Measurements from ENCODE around the gene DMAC2. TPM values are rescaled to one million over a fixed set of nuclear protein-coding genes. Genes with fewer than 3 reads are reported as not detected.
A peak's percentile ranks its signal among the peaks of the same experiment; 100 is the strongest.

The DMAC2 gene
- polyA plus RNA-seq, 1 donor from 2014 or later: 59.8 TPM

DNA sequence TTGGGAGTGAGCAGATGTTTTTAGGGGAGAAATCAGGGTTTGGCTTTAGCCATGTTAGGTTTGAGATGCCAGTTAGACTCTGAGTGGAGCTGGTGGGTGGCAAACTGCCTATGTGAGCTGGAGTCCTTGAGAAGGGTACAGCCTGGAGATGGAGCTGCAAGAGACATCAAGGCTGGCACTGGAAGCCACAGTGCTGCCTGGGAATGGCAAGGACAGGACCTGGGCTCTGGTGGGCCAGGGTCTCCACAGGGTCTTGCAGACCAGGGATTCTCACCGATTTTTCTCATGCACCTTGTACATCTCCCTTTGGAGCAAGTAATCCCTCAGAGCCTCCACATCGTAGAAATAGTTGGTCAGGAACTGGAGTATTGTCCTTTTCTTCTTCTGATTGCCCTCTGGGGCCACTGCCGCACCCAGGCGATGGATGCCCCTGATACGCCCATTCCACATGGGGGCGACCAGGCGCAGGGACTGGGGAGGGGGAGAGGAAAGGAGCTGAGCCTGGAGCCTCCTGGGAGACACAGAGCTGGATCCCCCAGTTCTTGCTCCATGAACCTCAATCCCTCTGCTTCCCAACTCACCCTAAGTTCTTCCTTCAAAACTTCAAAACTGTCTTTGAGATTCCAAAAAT is 1.7 kb downstream of the DMAC2 start:
- Histone ChIP-seq H3K36me3 (ENCODE audit: insufficient read depth, low read length) (no peaks in the 10 kb centered on the region), H3K27ac (ENCODE audit: low read length) (no peak overlapping the region), H2AFZ (ENCODE audit: low read depth, low read length) (no peak overlapping the region), H3K9me3 (ENCODE audit: low read length) (no peaks in the 10 kb centered on the region), H3K4me3 (ENCODE audit: low read length) (peak overlapping the region; percentile 75), H3K9ac (ENCODE audit: low read length) (no peak overlapping the region), H4K20me1 (ENCODE audit: insufficient read depth) (no peaks in the 10 kb centered on the region), H3K79me2 (replicated peaks; ENCODE audit: insufficient read depth, low read length) (peaks cover 9% of the 10 kb centered on the region), H3F3A (ENCODE audit: insufficient read depth, low read length, poor library complexity, severe bottlenecking) (no peaks in the 10 kb centered on the region), H3K4me2 (ENCODE audit: low read length) (no peak overlapping the region), H3K9me2 (ENCODE audit: insufficient read depth, low read length) (no peaks in the 10 kb centered on the region), H3K27me3 (ENCODE audit: insufficient read depth, low read depth, low read length) (no peaks in the 10 kb centered on the region)
- TF ChIP-seq SMC3 (conservative IDR thresholded peaks at IDR 0.05; ENCODE audit: poor library complexity) (no peak), RAD21 (conservative IDR thresholded peaks at IDR 0.05) (no peak), TAF1 (IDR thresholded peaks at IDR 0.05; ENCODE audit: low read depth) (no peak), MXI1 (conservative IDR thresholded peaks at IDR 0.05; ENCODE audit: poor library complexity, severe bottlenecking) (no peak), EP300 (conservative IDR thresholded peaks at IDR 0.05; ENCODE audit: poor library complexity, severe bottlenecking) (no peak), EZH2 (IDR thresholded peaks at IDR 0.05; ENCODE audit: borderline replicate concordance, insufficient read depth, low read length, poor library complexity, severe bottlenecking) (no peak), POLR2AphosphoS5 (IDR thresholded peaks at IDR 0.05) (no peak)
- TF ChIP-seq, protein P1, sequence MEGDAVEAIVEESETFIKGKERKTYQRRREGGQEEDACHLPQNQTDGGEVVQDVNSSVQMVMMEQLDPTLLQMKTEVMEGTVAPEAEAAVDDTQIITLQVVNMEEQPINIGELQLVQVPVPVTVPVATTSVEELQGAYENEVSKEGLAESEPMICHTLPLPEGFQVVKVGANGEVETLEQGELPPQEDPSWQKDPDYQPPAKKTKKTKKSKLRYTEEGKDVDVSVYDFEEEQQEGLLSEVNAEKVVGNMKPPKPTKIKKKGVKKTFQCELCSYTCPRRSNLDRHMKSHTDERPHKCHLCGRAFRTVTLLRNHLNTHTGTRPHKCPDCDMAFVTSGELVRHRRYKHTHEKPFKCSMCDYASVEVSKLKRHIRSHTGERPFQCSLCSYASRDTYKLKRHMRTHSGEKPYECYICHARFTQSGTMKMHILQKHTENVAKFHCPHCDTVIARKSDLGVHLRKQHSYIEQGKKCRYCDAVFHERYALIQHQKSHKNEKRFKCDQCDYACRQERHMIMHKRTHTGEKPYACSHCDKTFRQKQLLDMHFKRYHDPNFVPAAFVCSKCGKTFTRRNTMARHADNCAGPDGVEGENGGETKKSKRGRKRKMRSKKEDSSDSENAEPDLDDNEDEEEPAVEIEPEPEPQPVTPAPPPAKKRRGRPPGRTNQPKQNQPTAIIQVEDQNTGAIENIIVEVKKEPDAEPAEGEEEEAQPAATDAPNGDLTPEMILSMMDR (IDR thresholded peaks at IDR 0.05; ENCODE audit: poor library complexity, severe bottlenecking): no peak
- TF ChIP-seq, protein P2, sequence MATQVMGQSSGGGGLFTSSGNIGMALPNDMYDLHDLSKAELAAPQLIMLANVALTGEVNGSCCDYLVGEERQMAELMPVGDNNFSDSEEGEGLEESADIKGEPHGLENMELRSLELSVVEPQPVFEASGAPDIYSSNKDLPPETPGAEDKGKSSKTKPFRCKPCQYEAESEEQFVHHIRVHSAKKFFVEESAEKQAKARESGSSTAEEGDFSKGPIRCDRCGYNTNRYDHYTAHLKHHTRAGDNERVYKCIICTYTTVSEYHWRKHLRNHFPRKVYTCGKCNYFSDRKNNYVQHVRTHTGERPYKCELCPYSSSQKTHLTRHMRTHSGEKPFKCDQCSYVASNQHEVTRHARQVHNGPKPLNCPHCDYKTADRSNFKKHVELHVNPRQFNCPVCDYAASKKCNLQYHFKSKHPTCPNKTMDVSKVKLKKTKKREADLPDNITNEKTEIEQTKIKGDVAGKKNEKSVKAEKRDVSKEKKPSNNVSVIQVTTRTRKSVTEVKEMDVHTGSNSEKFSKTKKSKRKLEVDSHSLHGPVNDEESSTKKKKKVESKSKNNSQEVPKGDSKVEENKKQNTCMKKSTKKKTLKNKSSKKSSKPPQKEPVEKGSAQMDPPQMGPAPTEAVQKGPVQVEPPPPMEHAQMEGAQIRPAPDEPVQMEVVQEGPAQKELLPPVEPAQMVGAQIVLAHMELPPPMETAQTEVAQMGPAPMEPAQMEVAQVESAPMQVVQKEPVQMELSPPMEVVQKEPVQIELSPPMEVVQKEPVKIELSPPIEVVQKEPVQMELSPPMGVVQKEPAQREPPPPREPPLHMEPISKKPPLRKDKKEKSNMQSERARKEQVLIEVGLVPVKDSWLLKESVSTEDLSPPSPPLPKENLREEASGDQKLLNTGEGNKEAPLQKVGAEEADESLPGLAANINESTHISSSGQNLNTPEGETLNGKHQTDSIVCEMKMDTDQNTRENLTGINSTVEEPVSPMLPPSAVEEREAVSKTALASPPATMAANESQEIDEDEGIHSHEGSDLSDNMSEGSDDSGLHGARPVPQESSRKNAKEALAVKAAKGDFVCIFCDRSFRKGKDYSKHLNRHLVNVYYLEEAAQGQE (IDR thresholded peaks at IDR 0.05; ENCODE audit: borderline replicate concordance): no peak

DNA sequence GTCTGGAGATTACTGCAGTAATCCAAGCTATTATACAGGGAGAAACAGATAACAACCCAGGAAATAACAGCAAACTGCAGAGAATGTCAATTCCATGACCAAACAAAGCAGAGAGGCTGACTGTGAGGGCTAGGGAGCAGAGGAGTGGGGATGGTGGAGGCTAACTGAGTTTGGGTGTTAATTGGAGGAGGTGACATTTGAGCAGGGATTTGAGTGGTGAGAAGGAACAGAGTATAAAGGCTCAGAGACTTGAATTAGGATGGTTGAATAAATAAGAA is 3.1 kb downstream of the DMAC2 start:
- Histone ChIP-seq H3K27me3 (ENCODE audit: insufficient read depth, low read depth, low read length) (no peaks in the 10 kb centered on the region), H4K20me1 (ENCODE audit: insufficient read depth) (no peaks in the 10 kb centered on the region)
- TF ChIP-seq POLR2AphosphoS5 (IDR thresholded peaks at IDR 0.05): no peak
- no peak for TF ChIP-seq EP300 (conservative IDR thresholded peaks at IDR 0.05; ENCODE audit: poor library complexity, severe bottlenecking)
- TF ChIP-seq TAF1 (IDR thresholded peaks at IDR 0.05; ENCODE audit: low read depth): no peak
- no peak for TF ChIP-seq SMC3 (conservative IDR thresholded peaks at IDR 0.05; ENCODE audit: poor library complexity)
- TF ChIP-seq EZH2 (IDR thresholded peaks at IDR 0.05; ENCODE audit: borderline replicate concordance, insufficient read depth, low read length, poor library complexity, severe bottlenecking): no peak

More for the DNA sequence above, 3.1 kb downstream of the DMAC2 start:
- Histone ChIP-seq H3K9me2 (ENCODE audit: insufficient read depth, low read length) (no peaks in the 10 kb centered on the region), H3K4me3 (ENCODE audit: low read length) (no peak overlapping the region), H3K9ac (ENCODE audit: low read length) (no peak overlapping the region), H3K36me3 (ENCODE audit: insufficient read depth, low read length) (no peaks in the 10 kb centered on the region), H3K4me2 (ENCODE audit: low read length) (no peak overlapping the region), H3K79me2 (replicated peaks; ENCODE audit: insufficient read depth, low read length) (peaks cover 9% of the 10 kb centered on the region), H3F3A (ENCODE audit: insufficient read depth, low read length, poor library complexity, severe bottlenecking) (no peaks in the 10 kb centered on the region), H2AFZ (ENCODE audit: low read depth, low read length) (no peak overlapping the region), H3K27ac (ENCODE audit: low read length) (no peak overlapping the region), H3K9me3 (ENCODE audit: low read length) (no peaks in the 10 kb centered on the region)

Data from neural cell (in vitro differentiated cells).